ENCODE data around the gene HIC1.

DNA sequence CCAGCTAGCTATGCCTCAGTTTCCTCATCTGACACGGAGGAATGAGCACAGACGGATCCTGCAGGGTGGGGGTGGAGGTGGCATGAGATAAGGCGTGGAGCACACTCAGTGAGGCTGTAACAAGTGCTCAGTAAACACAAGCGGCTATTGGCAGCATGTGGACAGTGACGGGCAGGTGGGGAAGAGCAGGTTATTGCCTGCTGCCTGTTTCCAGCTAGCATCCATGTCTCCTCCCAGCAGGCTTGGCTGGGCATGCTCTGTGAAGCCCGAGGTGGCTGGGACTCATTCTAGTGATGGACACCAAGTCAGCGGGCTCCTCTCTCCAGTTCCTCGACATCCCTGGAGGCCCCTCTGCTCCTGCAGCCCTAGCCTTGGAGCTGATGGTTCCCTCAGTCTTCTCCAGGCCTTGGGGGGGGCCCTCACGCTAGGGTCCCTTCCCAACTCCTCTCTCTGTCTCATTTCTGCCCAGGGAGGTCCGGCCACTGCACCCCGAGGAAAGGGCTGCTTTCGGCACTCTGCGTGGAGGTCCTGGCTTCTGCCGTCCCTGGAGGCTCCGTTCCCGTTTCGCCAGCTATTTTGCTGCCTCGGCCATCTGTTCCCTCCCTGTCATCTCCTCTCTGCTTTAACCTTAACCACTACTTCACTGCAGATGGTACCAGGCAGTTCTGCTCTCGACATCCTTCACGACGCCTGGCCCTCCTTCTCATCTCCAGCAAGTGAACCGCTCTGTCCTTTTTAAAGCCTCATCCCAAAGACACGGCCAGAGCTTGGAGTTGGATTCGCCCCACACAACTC lies 36.0 kb upstream of the HIC1 start:
- TF ChIP-seq CTCF (IDR thresholded peaks at IDR 0.05) (no peak), POLR2A (IDR thresholded peaks at IDR 0.05) (no peak)
